Measurements from ENCODE around the gene KRT79.

DNA sequence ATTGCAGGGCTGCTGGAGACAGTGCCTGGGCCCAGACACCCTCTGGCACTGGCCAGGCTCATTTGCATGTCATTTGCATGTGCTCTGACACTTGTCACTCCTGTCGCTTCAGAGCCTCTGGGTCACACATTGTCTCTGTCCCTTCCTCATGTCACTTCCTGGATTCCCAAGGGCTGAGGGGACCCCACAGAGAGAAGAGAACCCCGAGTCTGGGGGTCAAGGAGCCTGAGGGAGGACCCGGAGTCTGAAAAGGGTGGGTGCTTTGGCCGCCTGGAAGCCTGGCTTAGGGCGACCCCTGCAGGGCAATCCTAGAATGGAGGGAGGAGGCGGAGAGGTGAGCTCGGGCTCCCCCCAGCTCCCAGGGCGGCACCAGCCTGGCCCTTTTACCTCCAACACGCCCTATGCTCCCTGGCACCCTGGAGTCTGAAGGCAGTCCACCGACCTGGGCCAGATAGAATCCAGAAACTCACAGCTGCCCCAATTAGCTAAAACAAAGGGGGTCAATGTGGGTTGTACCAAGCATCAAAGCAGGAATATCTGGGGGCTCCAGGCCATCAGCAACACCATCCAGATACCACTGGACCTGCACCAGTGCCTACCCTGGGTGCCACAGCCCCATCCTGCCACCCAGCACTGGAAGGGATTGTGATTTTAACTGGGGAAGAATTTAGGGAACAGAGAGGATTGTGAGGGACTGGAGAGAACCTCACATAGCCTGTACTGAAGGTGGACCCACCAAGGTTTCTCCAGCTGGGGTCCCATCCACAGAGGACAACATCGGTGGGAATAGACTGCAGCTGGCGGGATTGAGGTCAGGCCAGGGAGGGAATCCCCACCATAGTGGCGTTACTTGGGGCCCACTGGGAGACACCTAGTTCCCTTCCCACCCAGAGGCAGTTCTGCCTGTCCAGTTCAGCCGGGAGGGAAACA is 36.5 kb upstream of the KRT79 start:
- TF ChIP-seq, protein P1, sequence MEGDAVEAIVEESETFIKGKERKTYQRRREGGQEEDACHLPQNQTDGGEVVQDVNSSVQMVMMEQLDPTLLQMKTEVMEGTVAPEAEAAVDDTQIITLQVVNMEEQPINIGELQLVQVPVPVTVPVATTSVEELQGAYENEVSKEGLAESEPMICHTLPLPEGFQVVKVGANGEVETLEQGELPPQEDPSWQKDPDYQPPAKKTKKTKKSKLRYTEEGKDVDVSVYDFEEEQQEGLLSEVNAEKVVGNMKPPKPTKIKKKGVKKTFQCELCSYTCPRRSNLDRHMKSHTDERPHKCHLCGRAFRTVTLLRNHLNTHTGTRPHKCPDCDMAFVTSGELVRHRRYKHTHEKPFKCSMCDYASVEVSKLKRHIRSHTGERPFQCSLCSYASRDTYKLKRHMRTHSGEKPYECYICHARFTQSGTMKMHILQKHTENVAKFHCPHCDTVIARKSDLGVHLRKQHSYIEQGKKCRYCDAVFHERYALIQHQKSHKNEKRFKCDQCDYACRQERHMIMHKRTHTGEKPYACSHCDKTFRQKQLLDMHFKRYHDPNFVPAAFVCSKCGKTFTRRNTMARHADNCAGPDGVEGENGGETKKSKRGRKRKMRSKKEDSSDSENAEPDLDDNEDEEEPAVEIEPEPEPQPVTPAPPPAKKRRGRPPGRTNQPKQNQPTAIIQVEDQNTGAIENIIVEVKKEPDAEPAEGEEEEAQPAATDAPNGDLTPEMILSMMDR (IDR thresholded peaks at IDR 0.05): peak; percentile 30 to 87 (median 64)
- TF ChIP-seq POLR2A (IDR thresholded peaks at IDR 0.05): peak; percentile 9
